ENCODE data around the gene VWA8. TPM values are rescaled to one million over a fixed set of nuclear protein-coding genes. Genes with fewer than 3 reads are reported as not detected.

Gene VWA8
- polyA plus RNA-seq, 1 of the 3 experiments (the other 2 are of a cell fraction): 5.5 TPM

DNA sequence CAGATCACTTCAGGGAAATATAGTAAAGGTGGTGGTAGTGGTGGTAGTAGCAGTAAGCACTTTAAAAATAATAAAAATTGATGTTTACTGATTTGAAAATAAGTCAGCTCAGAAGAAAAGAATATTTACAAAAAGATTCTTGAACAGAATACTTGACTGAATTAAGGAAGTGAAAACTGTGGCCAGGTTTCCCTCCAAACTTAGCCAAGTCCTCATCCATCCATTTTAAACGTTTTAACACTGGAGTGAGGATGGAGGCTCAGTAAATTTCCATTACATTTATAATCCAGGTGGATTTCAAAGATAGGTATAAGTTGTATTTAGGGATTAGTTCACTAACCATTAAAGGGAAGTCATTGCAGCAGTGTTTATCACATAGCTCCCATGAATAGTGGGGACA lies 282.1 kb downstream of the VWA8 start:
- ChIA-PET POLR2A (no interaction called here), CTCF (interaction anchor here (1.0 to 5.0 kb wide), 3 partner anchors 11 to 432 kb away, joined by 3 to 28 read pairs (median 5); no protein-coding TSS in a partner anchor)
- Histone ChIP-seq H3F3A (replicated peaks; ENCODE audit: insufficient read depth) (peaks cover 6% of the 10 kb centered on the region), H3K9me3 (no peaks in the 10 kb centered on the region), H3K27me3 (ENCODE audit: insufficient read depth) (no peaks in the 10 kb centered on the region), H3K4me3 (ENCODE audit: low read depth in 2 of 2, low read length in 1 of 2) (no peak overlapping the region), H3K4me1 (ENCODE audit: control insufficient read depth in 1 of 2, insufficient read depth in 2 of 2, low read depth in 1 of 2, low read length in 1 of 2) (no peaks in the 10 kb centered on the region; a peak in 3 of 4 replicates), H3K27ac (ENCODE audit: low read depth in 2 of 2, low read length in 1 of 2) (peak overlapping the region in 1 of 2 experiments; percentile 37; a peak in 2 of 4 replicates), H3K4me2 (peak overlapping the region; percentile 10; the same call in 1 of the 2 replicates), H3K9me2 (no peaks in the 10 kb centered on the region), H3K9ac (no peak overlapping the region), H3K36me3 (replicated peaks in 1 of 2; ENCODE audit: control insufficient read depth in 1 of 2, insufficient read depth in 2 of 2, low read length in 1 of 2) (peaks cover 4 to 7% of the 10 kb centered on the region in 2 experiments), H3K79me2 (ENCODE audit: insufficient read depth) (no peaks in the 10 kb centered on the region), H4K20me1 (ENCODE audit: insufficient read depth) (no peaks in the 10 kb centered on the region), H2AFZ (ENCODE audit: low read depth) (no peak overlapping the region)
- WGBS (ENCODE audit: low lambda C conversion rate): 89% methylated on average over 1 of the region's 1 CpG
- TF ChIP-seq FOXJ3 (CRISPR knock-in tag; IDR thresholded peaks at IDR 0.05) (no peak), MEF2A (IDR thresholded peaks at IDR 0.05; ENCODE audit: borderline replicate concordance, low read depth) (no peak), EP300 (IDR thresholded peaks at IDR 0.05; ENCODE audit: borderline replicate concordance in 1 of 2, low read depth in 1 of 2, low read length in 1 of 2) (no peak), RCOR1 (IDR thresholded peaks at IDR 0.05; ENCODE audit: low read length) (no peak), RXRA (IDR thresholded peaks at IDR 0.05; ENCODE audit: borderline replicate concordance, low read depth) (no peak), POLR2AphosphoS5 (IDR thresholded peaks at IDR 0.05; ENCODE audit: low read depth, low read length) (no peak), YY1 (IDR thresholded peaks at IDR 0.05; ENCODE audit: low read depth) (no peak), FOSL2 (IDR thresholded peaks at IDR 0.05; ENCODE audit: borderline replicate concordance, low read depth) (no peak)
- no peak for DNase-seq

DNA sequence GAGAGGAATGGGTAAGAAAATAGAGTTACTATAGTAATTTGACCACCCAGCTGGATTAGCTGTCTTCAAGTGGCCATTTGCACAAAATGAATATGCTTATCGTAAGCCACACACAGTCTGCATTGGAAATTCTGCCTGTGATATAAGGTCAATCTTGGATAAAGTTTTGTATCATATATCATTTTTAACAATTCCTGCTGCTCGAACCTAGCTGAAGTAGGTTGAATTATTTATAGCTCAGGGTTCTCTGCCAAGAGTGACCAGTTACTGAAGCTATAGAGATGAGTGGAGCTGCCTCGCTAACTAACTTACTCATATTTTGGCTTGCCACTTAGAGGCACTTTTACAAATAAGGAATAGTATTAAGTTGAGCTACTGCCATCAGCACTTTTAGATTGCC lies 282.7 kb downstream of the VWA8 start:
- Histone ChIP-seq H3K4me1 (ENCODE audit: control insufficient read depth in 1 of 2, insufficient read depth in 2 of 2, low read depth in 1 of 2, low read length in 1 of 2) (no peaks in the 10 kb centered on the region; a peak in 3 of 4 replicates), H3K9me2 (no peaks in the 10 kb centered on the region), H2AFZ (ENCODE audit: low read depth) (no peak overlapping the region), H3K27me3 (ENCODE audit: insufficient read depth) (no peaks in the 10 kb centered on the region), H3F3A (replicated peaks; ENCODE audit: insufficient read depth) (peaks cover 6% of the 10 kb centered on the region), H4K20me1 (ENCODE audit: insufficient read depth) (no peaks in the 10 kb centered on the region), H3K4me2 (peak overlapping the region; percentile 10; the same call in 1 of the 2 replicates), H3K36me3 (replicated peaks in 1 of 2; ENCODE audit: control insufficient read depth in 1 of 2, insufficient read depth in 2 of 2, low read length in 1 of 2) (peaks cover under 1% of the 10 kb centered on the region in 2 experiments), H3K79me2 (ENCODE audit: insufficient read depth) (no peaks in the 10 kb centered on the region), H3K4me3 (ENCODE audit: low read depth in 2 of 2, low read length in 1 of 2) (no peak overlapping the region), H3K9me3 (no peaks in the 10 kb centered on the region), H3K9ac (no peak overlapping the region), H3K27ac (ENCODE audit: low read depth in 2 of 2, low read length in 1 of 2) (peak overlapping the region; percentile 22 to 37; a peak in 2 of 4 replicates)
- CTCF ChIA-PET: interaction anchor here (1.0 to 5.0 kb wide), 3 partner anchors 10 to 433 kb away, joined by 3 to 28 read pairs (median 5); no protein-coding TSS in a partner anchor
- POLR2A ChIA-PET: no interaction called here
- 54% methylated on average over 3 of the region's 3 CpGs for WGBS (ENCODE audit: low lambda C conversion rate)
- DNase-seq: no peak
- TF ChIP-seq RFX5 (IDR thresholded peaks at IDR 0.05; ENCODE audit: low read length): no peak
- TF ChIP-seq EP300 (IDR thresholded peaks at IDR 0.05; ENCODE audit: borderline replicate concordance in 1 of 2, low read depth in 1 of 2, low read length in 1 of 2): no peak
- no peak for TF ChIP-seq FOXJ3 (CRISPR knock-in tag; IDR thresholded peaks at IDR 0.05)
- no peak for TF ChIP-seq FOXM1 (IDR thresholded peaks at IDR 0.05; ENCODE audit: low read depth)
- TF ChIP-seq ELF1 (IDR thresholded peaks at IDR 0.05): no peak
- peak; percentile 39; the same call in 1 of the 2 replicates for TF ChIP-seq MEF2A (IDR thresholded peaks at IDR 0.05; ENCODE audit: borderline replicate concordance, low read depth)
- TF ChIP-seq GATA2 (CRISPR knock-in tag; IDR thresholded peaks at IDR 0.05): no peak
- TF ChIP-seq TCF12 (IDR thresholded peaks at IDR 0.05): 0 out of 2 replicates have a peak, but pooled peaks have one; percentile 4
- TF ChIP-seq EZH2phosphoT487 (IDR thresholded peaks at IDR 0.05; ENCODE audit: borderline replicate concordance, low read depth): no peak
- TF ChIP-seq FOSL2 (IDR thresholded peaks at IDR 0.05; ENCODE audit: borderline replicate concordance, low read depth): no peak
- TF ChIP-seq ZBTB33 (IDR thresholded peaks at IDR 0.05; ENCODE audit: borderline replicate concordance, low read depth): no peak
- TF ChIP-seq IRF3 (IDR thresholded peaks at IDR 0.05; ENCODE audit: low read depth, low read length): no peak
- TF ChIP-seq, protein P1, sequence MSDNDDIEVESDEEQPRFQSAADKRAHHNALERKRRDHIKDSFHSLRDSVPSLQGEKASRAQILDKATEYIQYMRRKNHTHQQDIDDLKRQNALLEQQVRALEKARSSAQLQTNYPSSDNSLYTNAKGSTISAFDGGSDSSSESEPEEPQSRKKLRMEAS (IDR thresholded peaks at IDR 0.05; ENCODE audit: low read depth): no peak
- no peak for TF ChIP-seq POLR2AphosphoS5 (IDR thresholded peaks at IDR 0.05; ENCODE audit: low read depth, low read length)
- TF ChIP-seq JUND (IDR thresholded peaks at IDR 0.05): 0 out of 2 replicates have a peak, but pooled peaks have one; percentile 13
- no peak for TF ChIP-seq NRF1 (IDR thresholded peaks at IDR 0.05; ENCODE audit: low read depth, low read length)
- TF ChIP-seq TAF1 (IDR thresholded peaks at IDR 0.05; ENCODE audit: borderline replicate concordance, low read depth, low read length): no peak
- TF ChIP-seq TEAD4 (IDR thresholded peaks at IDR 0.05; ENCODE audit: borderline replicate concordance, insufficient read depth): no peak
- no peak for TF ChIP-seq SIN3A (IDR thresholded peaks at IDR 0.05; ENCODE audit: borderline replicate concordance, low read depth, low read length)
- TF ChIP-seq, protein P2, sequence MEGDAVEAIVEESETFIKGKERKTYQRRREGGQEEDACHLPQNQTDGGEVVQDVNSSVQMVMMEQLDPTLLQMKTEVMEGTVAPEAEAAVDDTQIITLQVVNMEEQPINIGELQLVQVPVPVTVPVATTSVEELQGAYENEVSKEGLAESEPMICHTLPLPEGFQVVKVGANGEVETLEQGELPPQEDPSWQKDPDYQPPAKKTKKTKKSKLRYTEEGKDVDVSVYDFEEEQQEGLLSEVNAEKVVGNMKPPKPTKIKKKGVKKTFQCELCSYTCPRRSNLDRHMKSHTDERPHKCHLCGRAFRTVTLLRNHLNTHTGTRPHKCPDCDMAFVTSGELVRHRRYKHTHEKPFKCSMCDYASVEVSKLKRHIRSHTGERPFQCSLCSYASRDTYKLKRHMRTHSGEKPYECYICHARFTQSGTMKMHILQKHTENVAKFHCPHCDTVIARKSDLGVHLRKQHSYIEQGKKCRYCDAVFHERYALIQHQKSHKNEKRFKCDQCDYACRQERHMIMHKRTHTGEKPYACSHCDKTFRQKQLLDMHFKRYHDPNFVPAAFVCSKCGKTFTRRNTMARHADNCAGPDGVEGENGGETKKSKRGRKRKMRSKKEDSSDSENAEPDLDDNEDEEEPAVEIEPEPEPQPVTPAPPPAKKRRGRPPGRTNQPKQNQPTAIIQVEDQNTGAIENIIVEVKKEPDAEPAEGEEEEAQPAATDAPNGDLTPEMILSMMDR (IDR thresholded peaks at IDR 0.05): no peak
